Psoas muscle (tissue), 8 donors: ENCODE data around the gene HSD17B7. TPM values are rescaled to one million over a fixed set of nuclear protein-coding genes. Genes with fewer than 3 reads are reported as not detected.

Experiments
- ATAC-seq, 4 donors: fragments of 200-7000 bp; cut with Tn5 transposase; one replicate each; pipeline ENCODE4 v1.9.1; 2020; ENCODE audit warnings: moderate library complexity in 3 of 4, mild to moderate bottlenecking in 2 of 4
- DNase-seq, 2 donors: peaks; one replicate each; pipeline ENCODE4 v3.0.0-alpha.2; 2020
- H3K27ac ChIP-seq: fragments of 200-600 bp; one replicate; pipeline ENCODE4 v1.8.0; 2022
- H3K27me3 ChIP-seq, 3 donors: fragments of 200-600 bp in 1 of 3; one replicate each; pipeline versions ENCODE4 v1.6.1 to v1.8.0; 2013 to 2022; ENCODE audit warnings: low read length in 2 of 3, mild to moderate bottlenecking in 2 of 3, moderate library complexity in 1 of 3; ENCODE audit not compliant: insufficient read depth in 3 of 3
- H3K36me3 ChIP-seq, 2 donors: fragments of 200-600 bp in 1 of 2; one replicate each; pipeline versions ENCODE4 v1.6.1 to v1.8.0; 2013 to 2022; ENCODE audit warnings: low read depth in 1 of 2, mild to moderate bottlenecking in 1 of 2, moderate library complexity in 1 of 2; ENCODE audit not compliant: insufficient read depth in 1 of 2
- H3K4me1 ChIP-seq: fragments of 200-600 bp; one replicate; pipeline ENCODE4 v1.8.0; 2022
- H3K4me3 ChIP-seq: fragments of 200-600 bp; one replicate; pipeline ENCODE4 v1.8.0; 2022; ENCODE audit warnings: mild to moderate bottlenecking
- H3K9me3 ChIP-seq: fragments of 200-600 bp; one replicate; pipeline ENCODE4 v1.8.0; 2022
- CTCF ChIP-seq: fragments of 200-600 bp; IDR thresholded peaks from one replicate; pipeline ENCODE4 v1.8.0; 2022; ENCODE audit warnings: antibody characterized with exemption
- WGBS, 3 donors: extraction: QIAGEN DNeasy Blood & Tissue Kit; methylation state at CpG; one replicate each; pipeline versions ENCODE4 v1.1.6 to v1.1.7; 2013; 5-methylcytosine and 5-hydroxymethylcytosine counted together
- intact Hi-C, 2 donors: fragments of 100-400 bp; cut with DNase I; formaldehyde crosslinking; loops; one replicate each; pipeline versions ENCODE4 v1.11.0 to v1.14.2; 2022
- polyA plus RNA-seq, 3 donors: library from polyadenylated mRNA; stranded (reverse); fragments of 200-250 nt; gene quantifications; one replicate each; pipeline ENCODE4 v1.2.3, GENCODE V29; 2013
- total RNA-seq, 4 donors: library from RNA; stranded (reverse); fragmentation: NEBNext Ultra II Directional in 2 of 4; extraction: Animal tissue kit (Norgen Biotek cat#: 25700) in 2 of 4; gene quantifications; one replicate each; pipeline versions ENCODE4 v1.2.1 to v1.2.4, GENCODE V29; 2021 to 2023
- donor health status: healthy with polysubstance abuse.
- donor health status: DM: no; HTN: no; CAD: no; lungs with moderate emphysema.
- donor health status: Bipolar disorder and iron deficiency.
- donor health status: healthy.
- donor health status: DM: yes; HTN: yes; CAD: no.
- donor health status: DM: no; HTN: no; CAD: no.
- donor health status: DM: no; HTN: no; CAD: no.
- donor health status: DM: yes; HTN: yes; CAD: no.

HSD17B7 gene
- total and polyA plus RNA-seq, 7 donors: 1.6 to 7.2 (median 3.8) TPM

- no peaks in the 10 kb centered on the region for H3K9me3 ChIP-seq
- no peak for DNase-seq
- H3K36me3 ChIP-seq: no peaks in the 10 kb centered on the region
- 4 to 7% (median 5%) methylated on average over 44 of the region's 44 CpGs for WGBS, 3 donors
- intact Hi-C loops: no loop called here
- H3K27ac ChIP-seq: no peak overlapping the region
- H3K27me3 ChIP-seq: peaks cover 3 to 22% (median 4%) of the 10 kb centered on the region in 3 donors
- H3K4me3 ChIP-seq: peak overlapping the region; percentile 58
- peak in 2 of 4 donors; percentile 37 to 41 for ATAC-seq
- H3K4me1 ChIP-seq: peaks cover 4% of the 10 kb centered on the region
- no peak for TF ChIP-seq CTCF
Measured at GRCh38 chr1:162822391-162823200, 32.1 kb downstream of the HSD17B7 start.

- DNase-seq (no peak), ATAC-seq (no peak)
- H3K27me3 ChIP-seq: peaks cover 3 to 22% (median 4%) of the 10 kb centered on the region in 3 donors
- 81 to 84% (median 82%) methylated on average over 3 of the region's 3 CpGs for WGBS, 3 donors
- no peaks in the 10 kb centered on the region for H3K9me3 ChIP-seq
- H3K36me3 ChIP-seq: no peaks in the 10 kb centered on the region
- no peak overlapping the region for H3K27ac ChIP-seq
- peaks cover 4% of the 10 kb centered on the region for H3K4me1 ChIP-seq
- H3K4me3 ChIP-seq: no peak overlapping the region
- TF ChIP-seq CTCF: no peak
- intact Hi-C loops: no loop called here
Measured at GRCh38 chr1:162823231-162823630, 32.7 kb downstream of the HSD17B7 start.

GRCh38 chr1:162823771-162824525 is 33.4 kb downstream of the HSD17B7 start:
- H3K4me3 ChIP-seq: no peak overlapping the region
- H3K36me3 ChIP-seq: no peaks in the 10 kb centered on the region
- no peak for TF ChIP-seq CTCF
- 50 to 59% (median 53%) methylated on average over 2 of the region's 2 CpGs for WGBS, 3 donors
- intact Hi-C loops: no loop called here
- DNase-seq (no peak), ATAC-seq (no peak)
- H3K27me3 ChIP-seq: peaks cover 3 to 22% (median 4%) of the 10 kb centered on the region in 3 donors
- H3K9me3 ChIP-seq: no peaks in the 10 kb centered on the region
- H3K4me1 ChIP-seq: peaks cover 4% of the 10 kb centered on the region
- no peak overlapping the region for H3K27ac ChIP-seq

GRCh38 chr1:162829268-162829667 is 38.8 kb downstream of the HSD17B7 start:
- peaks cover 0 to 6% (median 0%) of the 10 kb centered on the region in 3 donors for H3K27me3 ChIP-seq
- H3K36me3 ChIP-seq: no peaks in the 10 kb centered on the region
- TF ChIP-seq CTCF: no peak
- no peaks in the 10 kb centered on the region for H3K9me3 ChIP-seq
- DNase-seq (no peak), ATAC-seq (no peak)
- no peaks in the 10 kb centered on the region for H3K4me1 ChIP-seq
- H3K4me3 ChIP-seq: no peak overlapping the region
- intact Hi-C loops: no loop called here
- no peak overlapping the region for H3K27ac ChIP-seq
- 83 to 85% (median 83%) methylated on average over 1 of the region's 1 CpG for WGBS, 3 donors
